Measurements from ENCODE around the gene EGFL6.

Gene EGFL6, protein sequence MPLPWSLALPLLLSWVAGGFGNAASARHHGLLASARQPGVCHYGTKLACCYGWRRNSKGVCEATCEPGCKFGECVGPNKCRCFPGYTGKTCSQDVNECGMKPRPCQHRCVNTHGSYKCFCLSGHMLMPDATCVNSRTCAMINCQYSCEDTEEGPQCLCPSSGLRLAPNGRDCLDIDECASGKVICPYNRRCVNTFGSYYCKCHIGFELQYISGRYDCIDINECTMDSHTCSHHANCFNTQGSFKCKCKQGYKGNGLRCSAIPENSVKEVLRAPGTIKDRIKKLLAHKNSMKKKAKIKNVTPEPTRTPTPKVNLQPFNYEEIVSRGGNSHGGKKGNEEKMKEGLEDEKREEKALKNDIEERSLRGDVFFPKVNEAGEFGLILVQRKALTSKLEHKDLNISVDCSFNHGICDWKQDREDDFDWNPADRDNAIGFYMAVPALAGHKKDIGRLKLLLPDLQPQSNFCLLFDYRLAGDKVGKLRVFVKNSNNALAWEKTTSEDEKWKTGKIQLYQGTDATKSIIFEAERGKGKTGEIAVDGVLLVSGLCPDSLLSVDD

DNA sequence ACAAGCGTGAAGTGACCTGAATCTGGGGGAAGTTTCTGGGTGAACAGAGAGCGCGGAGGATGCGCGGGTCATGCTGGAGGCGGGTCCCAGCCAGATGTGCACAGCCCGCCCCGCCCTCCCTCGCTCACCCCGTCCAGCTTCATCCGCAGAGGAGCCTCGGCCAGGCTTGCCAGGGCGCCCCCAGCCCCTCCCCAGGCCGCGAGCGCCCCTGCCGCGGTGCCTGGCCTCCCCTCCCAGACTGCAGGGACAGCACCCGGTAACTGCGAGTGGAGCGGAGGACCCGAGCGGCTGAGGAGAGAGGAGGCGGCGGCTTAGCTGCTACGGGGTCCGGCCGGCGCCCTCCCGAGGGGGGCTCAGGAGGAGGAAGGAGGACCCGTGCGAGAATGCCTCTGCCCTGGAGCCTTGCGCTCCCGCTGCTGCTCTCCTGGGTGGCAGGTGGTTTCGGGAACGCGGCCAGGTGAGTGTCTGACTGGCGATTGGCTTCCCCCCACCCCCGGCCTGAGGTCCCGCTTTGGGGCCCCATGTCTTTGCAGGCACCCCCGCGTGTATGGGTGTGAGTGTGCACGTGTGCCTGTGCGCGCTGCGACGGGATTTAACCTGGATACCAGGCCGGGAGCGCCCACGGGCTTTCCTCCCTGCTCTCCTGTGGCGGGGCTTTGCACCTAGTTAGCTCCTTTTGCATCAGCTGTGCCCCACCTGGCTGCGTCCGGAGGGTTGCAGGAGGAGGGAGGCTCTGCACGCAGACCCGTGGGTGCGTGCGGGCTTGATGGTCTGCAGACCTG lies at the start of gene EGFL6:
Gene EGFL6, plus strand, starts transcription at position 123 of the 782 bp plus-strand sequence. Its CDS starts 261 bp downstream, at position 384.
- no peak for DNase-seq

- DNase-seq = no peak
Observed at GRCh38 chrX:13520351-13520750, 49.0 kb upstream of the EGFL6 start.

GRCh38 chrX:13520936-13521335 lies 48.5 kb upstream of the EGFL6 start:
- DNase-seq = no peak

DNA sequence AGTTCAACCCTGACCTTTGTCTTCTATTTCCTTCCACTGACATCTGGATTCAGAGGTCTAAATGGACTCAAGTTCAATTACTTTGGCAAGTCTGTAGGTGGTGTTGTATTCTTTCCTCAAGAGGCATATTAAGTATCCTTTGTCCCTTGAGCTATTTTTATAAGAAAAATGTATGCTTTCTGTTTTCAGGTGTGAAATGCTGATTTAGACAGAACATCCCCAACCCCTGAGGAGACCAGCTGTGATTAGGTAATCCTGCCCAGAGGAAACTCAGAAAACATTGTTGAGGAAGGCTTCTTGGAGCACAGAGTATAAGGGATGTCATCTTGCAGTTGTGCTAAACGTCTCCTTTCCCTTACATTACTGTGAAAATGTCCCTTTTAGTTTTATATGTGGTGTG lies 46.6 kb upstream of the EGFL6 start:
- no peak for DNase-seq

DNA sequence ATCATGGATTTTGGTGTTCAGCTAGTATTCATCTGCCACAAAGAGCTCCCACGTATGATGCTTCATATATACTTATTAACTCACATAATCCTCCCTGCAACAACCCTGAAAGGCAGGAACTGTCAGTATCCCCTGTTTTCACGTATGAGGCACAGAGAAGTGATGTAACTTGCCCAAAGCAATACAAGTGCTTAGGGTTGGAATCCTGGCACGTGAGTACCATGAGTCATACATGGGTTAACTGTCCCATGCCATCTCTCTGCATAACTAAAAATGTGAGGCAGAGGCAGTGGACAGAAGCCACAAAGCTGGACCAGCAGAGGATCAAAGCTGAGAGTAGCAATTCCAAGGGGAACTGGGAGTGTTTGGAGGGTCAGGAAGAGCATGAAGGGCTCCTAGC lies 35.7 kb upstream of the EGFL6 start:
- peak in 1 of 2 donors; percentile 6 for DNase-seq

DNA sequence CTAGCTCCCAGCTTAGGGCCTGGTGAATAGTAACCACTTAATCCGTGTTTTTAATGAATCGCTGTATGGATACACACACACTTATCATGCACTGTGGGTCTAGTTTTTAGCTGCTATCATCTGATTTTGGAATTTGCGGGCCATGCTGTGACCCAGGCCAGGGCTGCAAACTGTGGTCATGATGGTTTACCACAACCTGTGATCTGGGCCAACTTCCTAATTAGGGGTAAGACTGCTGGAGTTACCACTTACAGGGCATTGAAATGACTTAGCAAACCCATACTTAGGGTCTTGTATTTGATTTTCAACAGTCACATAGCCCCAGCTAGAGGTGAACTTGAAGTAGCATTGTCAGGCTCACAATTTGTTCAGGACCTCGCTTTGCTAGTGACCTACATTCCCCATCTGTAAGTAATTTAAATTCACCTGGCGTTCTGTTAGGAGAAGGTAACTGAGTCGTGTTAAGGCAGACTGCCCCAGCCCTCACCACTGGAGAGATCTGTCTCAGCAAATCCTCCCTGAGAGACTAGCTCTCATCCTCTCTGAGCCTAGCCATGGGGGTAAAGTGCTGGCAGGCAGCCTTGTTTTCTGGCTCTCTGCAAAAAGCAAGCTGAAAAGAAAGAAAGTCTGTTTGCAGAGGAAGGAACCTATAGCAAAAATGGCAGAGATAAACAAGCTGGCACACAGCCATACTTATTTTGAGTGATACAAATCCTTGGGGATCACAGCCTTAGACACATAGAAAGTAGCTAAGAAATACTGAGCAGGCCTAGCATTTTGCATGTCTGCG lies 33.8 kb upstream of the EGFL6 start:
- no peak for DNase-seq

GRCh38 chrX:13536551-13536950 lies 32.9 kb upstream of the EGFL6 start:
- DNase-seq = no peak

DNA sequence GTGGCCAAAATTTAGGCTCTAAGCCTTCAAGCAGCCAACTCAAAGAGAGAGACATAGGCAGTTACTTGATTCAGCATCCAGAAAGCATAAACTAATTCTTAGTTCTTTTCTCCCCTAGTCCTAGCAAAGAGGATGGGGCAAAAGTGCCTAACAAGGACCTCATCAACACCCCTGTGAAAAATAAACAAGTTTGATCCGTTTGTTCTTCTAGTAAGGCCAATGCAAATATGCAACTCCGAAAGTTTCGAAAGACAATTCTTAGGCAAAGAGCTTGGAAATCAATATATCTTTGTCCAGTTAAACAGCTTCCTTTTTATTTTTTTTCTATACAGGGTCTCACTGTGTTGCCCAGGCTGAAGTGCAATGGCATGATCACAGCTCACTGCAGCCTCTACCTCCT lies 31.0 kb upstream of the EGFL6 start:
- DNase-seq = no peak

GRCh38 chrX:13540602-13541001 lies 28.8 kb upstream of the EGFL6 start:
- no peak for DNase-seq

DNA sequence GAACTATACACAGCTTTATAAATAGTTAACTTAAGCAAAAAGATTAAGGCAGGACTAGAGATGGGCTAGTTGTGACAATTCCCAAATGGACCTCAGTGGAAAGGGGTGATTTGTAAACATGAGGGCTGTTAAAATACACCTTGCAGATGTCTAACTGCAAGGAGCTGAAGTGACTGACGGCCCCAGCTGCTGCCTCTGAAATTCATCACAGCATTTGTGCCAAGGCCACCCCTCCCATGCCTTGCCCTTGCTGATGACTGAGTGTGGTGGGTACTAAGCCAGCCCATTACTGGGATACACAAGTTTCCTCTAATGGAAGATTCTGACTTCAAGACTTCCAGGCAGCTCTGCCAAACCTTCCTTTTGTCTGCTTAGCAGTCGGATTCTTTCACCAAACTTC lies 23.7 kb upstream of the EGFL6 start:
- DNase-seq = no peak

- DNase-seq = no peak
Observed at GRCh38 chrX:13547671-13548070, 21.7 kb upstream of the EGFL6 start.

GRCh38 chrX:13550346-13550745 lies 19.1 kb upstream of the EGFL6 start:
- DNase-seq = no peak

GRCh38 chrX:13551610-13552009 lies 17.8 kb upstream of the EGFL6 start:
- DNase-seq = no peak

GRCh38 chrX:13552892-13553291 lies 16.5 kb upstream of the EGFL6 start:
- no peak for DNase-seq

- no peak for DNase-seq
Observed at GRCh38 chrX:13565511-13565910, 3.9 kb upstream of the EGFL6 start.

DNA sequence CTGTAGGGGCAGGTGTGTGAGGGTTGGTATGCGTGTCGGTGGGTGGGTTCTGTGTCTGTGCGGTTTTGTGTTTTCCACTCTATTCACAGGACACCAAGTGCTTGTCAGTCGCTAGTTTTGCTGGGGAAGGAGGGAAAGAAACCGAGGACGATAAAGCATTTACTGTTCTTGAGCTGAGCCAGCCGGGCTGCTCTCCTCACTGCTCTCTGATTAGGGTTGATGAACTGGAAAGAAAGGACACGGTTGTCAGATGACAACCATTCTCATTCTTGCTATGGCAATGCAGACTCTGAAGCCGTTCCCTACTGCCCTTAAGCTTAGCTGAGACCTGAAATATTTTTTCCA lies 832 bp downstream of the EGFL6 start:
- no peak for DNase-seq

DNA sequence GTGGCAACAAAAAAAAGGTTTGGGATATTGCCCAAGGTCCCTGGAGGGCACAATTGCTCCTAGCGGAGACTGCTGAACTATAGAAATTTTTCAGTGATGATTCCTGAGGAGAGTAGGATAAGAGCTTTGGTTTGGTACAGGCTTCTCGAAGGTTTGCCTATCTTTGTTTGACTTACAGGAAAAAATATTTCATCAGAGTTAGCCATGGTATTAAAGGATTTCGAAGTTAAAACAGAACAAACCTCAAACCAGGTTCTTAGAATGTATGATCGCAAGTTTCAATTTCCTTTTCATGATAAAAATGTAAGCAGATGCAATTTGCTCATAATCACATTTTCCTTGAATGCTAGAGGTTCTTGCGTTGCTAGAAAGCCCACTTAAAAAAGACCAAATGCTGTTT lies 1.7 kb downstream of the EGFL6 start:
- DNase-seq = no peak

DNA sequence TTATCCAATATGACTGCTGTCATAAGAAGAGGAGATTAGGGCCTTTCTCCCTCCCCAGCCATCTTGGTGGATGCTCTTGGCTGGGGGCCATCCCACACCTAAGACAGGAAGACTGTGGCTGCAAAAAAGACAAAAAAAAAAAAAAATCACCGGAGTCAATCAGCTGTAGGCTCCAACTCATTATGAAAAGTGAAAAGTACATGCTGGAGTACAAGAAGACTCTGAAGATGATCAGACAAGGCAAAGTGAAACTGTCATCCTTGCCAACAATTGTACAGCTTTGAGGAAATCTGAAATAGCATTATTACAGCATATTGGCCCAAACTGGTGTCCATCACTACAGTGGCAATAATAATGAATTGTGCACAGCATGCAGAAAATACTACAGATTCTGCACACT lies 5.2 kb downstream of the EGFL6 start:
- DNase-seq = no peak

DNA sequence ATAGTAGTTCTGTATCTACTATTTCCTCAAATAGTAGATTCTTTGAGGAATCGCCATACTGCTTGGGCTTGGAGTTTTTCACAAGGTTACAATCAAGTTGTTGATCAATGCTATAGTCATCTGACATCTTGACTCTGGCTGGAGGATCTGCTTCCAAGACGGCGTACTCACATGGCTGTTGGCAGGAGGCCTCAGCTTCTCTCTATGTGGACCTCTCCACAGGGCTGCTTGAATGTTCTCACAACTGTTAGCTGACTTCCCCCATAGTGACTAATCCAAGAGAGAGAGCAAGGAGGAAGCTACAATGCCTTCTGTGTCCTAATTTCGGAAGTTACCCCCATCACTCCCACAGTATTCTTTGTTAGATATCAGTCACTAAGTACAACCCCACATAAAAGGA lies 10.3 kb downstream of the EGFL6 start:
- DNase-seq = peak; percentile 55 to 85

GRCh38 chrX:13581554-13581953 lies 12.2 kb downstream of the EGFL6 start:
- DNase-seq = no peak

DNA sequence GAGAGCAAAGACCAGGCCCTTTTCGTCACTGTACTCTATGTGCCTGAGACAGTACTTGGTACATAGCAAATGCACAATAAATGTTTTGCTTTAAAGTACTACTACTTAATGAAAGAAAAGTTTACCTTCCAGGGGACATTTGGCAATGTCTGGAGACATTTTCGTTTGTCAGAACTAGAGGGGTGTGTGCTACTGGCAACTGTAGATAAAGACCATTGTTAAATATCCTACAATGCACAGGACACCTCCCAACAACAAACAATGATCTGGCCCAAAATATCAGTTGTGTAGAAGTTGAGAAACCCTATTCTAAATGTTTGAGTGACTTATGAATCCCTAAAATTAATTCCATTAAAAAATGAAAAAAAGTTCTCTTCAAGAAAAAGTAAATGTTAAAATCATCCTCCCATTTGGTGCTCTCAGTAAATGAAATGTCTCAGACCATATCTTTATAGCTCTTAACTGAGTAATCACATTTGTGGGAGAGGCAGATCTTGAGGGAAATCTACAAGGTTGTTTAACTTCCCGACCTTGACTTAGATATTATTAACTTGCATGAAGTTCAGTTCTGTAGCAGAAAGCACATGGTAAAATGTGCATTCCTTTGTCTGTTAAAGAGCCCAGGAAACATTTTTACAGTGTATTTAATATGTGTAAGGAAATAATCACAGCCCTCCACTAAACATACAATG lies 18.5 kb downstream of the EGFL6 start:
- DNase-seq = no peak

- no peak for DNase-seq
Observed at GRCh38 chrX:13590207-13590606, 20.8 kb downstream of the EGFL6 start.

DNA sequence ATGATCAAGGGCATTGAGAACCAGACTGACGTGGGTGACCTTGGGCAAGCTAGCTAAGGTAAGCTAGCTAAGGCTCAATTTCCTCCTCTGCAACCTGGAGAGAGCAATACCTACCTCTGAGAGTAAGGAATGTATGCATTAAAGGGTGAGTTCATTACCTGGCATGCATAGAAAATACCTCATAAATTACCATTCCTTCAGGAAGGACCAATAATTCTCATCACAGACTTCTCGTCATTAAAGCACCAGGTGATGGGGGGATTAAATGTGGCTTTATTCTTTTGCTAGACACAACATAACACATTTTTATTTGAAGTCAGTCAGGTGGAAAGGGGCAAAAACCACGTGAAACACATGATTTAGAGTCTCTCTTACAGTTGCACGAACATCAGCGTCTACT lies 21.5 kb downstream of the EGFL6 start:
- DNase-seq = no peak
